Stimulated activated CD8-positive, alpha-beta memory T cell treated with anti-CD3 and anti-CD28 coated beads, Interleukin-15, amount 100 ng/mL, for 1 hour (primary cell): ENCODE data around the gene CRTAP.
"Not testable (repeated sequence)": the region's sequence is repeated elsewhere in the genome, so short reads cannot be mapped to it uniquely, and the experiment has no call there.

Experiments
- DNase-seq: peaks from one replicate; pipeline ENCODE4 v3.0.0-alpha.2; 2020; ENCODE audit warnings: low read depth

The CRTAP gene

DNA sequence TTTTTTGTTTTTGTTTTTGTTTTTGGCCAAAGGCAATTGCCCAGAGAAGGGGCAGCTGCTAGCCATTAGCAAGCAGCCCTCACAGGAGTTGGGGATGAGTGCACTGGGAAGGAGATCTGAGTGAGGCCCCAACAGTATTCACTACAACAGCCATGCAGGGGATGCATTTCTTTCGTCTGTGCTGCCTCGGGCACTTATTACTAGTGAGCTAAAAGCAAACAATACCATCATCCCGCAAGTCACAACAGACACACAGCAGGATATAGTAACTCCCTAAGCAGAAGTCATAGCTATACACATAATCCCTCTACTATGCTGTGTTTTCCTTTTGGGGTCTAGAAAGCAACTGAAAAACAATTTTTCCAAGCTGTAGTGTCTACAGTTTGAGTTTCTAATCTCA, 27.2 kb downstream of the CRTAP start:
- DNase-seq: no peak

DNA sequence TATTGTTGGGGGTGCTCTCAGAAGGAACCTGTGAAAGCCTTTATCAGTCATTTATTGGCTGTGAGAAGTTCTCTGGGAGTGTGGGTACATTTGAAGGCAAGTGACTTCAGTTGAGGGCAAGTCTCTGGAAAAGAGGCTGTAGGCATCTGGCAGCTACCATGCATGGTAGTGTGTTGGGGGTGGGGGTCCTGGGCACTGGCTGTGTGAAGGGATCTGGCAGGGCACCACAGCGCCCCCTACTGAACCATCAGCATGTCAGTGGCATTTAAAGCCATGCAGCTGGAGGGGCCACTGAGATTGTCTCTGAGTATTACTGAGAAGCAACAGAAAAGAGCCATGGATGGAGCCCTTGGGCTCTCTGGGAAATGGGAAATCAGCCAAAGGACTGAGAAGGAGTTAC, 30.6 kb downstream of the CRTAP start:
- DNase-seq: peak; percentile 2

DNA sequence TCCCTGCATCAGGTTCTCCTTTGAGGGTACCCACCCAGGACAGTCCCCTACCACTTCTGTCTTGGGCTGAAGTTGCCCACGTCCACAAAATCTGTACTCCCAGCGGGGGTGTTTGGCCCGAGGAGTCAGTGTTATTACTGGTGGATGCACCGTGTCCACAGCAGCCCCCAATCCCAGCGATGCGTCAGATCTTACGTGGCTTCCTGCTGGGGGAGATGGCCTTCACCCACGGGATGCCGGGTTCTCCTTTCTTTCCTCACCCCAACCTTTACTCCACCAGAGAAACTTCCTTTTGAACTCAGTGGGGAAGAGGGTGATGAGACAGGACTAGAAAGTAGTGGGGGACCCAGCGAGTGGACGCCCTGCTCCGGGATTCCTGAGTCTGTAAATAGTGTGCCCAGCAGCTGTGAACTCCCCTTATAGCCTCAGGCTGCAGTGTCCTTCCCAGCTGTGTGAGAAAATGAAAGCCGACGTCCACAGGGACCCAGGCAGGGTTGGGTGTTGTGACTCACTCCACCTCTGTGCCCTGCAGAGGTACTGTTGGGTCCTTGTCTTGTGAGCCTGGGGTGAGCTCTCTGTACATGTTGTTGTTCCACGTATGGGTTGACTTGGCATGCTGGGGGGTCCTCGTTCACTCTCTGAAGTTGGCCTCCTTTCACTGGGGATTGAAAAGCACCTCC, 31.5 kb downstream of the CRTAP start:
- no peak for DNase-seq

DNA sequence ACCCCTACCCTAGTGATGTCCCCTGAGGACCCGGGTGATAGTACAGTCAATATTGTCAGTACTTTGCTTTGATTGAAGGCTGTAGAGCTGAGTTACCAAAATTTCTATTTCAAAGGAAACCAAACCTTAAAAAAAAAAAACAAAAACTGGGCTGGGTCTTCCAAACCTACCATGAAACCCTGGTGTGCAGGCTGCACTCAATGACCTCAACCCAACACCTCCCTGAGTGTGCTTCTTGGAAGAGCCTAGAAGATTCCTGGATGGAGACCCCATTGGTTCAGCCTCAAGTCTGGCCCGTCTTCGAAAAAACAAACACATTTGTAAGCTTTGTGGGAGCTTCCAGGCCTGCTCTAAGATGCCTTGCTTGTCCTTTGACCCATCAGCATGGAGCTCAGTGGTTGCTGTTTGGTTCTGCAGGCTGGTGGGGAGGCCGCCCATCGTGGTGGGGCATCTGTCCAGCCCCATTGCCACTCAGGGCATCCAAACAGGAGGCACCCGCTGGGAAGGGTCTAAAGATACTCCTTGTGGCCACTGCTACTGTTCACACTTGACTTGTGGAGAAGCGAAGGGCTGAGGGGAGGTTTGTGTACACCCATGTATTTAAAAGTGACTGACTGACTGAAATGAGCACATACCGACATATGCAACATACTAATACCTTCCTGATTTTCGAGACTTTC, 32.2 kb downstream of the CRTAP start:
- DNase-seq: no peak

DNA sequence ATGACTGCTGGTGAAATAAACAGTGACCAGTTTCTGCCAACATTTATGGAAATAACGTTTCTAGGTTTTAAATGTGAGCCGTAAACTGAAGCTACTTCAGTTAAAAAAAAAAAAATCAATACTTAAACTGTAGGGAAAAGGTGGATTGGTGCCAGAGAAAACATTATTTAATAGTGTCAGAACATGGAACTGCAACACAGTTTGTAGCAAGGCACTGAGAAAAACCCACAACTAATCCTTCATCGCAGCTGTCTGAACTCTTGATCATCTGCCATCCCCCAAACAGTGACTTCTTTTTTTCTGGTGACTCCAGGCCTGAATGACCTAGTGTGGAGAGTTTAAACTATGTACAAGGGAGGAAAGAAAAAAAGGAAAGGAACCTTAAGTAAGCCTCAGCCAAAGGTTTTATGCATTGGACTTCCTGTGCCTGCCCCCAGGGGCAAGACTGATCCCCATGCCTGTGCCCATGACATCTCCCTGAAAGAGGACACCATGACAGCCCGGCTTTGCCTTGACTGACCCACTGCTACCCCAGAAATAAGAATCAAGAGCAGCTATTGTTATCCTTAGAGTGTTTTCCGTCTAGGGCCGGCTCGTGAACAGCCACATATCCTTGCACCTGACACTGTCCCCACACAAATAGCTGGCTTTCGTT, 33.1 kb downstream of the CRTAP start:
- no peak for DNase-seq

DNA sequence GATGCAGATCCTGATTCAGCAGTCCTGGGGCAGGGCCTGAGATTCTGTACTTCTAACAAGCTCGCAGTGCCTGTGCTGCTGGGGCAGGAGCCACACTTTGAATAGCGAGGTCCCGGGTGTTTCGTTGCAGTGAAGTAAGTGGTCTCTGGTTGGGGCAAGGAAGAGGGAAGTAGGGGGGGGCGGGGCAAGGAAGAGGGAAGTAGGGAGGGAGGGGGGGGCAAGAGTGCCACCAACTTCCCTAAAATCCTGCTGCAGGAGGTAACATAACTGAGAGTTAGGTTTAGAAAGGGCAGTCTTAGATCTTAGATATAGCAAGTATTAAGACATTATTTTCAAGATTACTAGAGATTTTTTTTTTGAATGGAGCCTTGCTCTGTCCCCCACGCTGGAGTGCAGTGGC, 35.5 kb downstream of the CRTAP start:
- no peak for DNase-seq

DNA sequence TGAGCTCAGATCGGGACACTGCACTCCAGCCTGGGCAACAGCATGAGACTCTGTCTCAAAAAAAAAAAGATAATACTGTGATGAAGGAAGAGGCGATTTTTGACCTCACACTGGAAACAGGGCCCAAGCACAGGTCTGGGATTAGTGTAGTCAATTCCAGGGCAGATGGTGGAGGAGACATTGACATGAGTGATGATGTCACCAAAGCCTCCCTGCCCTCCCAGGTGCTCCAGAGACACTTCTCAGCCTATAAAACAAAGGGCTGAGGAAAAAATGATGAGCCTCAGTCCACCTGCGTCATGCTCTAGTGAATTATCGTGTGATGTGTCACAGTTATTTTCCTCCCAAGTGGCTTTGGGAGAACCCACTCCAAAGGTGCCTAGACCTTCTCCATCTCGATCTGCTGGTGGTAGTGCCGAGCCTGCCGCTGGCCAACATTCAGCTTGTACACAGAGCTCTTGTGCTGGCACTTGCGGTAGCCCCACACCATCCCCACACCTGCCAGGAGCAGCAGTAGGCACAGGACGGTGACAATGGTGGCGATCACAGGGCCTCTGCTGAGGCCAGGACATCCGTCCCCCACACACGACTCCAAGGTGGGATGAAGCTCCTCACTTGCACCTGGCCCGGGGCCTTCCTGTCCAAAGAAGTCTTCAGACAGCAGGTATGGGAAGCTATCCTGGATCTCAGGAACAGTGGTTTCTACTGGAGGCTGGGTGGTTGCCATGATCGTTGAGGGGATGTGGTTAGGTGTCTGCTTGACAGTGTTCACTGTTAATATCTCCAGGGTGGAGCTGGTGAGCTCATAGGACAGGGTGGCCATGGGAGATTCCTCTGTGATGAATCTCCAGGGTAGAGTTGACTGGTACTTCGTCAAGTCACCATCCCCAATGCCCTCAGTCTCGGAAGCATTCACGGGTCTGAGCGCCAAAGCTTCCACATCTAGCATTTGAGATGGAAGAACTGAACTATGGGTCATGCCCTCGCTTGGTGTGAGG, 38.8 kb downstream of the CRTAP start:
- no peak for DNase-seq

DNA sequence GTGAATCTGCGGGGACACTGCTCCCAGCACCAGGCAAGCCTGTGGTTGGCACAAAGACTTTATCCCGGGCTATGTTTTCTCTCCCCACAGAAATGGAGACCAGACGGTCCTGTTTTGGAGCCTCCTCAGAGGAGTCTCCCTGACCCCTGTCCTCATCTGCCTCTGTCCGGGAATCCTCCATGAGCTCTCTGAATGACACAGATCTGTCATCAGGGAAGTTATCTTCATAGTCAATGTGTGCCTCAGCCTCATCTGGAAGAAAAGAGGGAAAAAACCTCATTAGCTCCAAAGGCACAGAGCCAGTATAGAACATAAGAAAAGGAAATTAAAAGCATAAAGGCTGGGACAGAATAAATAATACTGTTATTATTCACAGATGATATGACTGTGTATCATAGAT, 40.0 kb downstream of the CRTAP start:
- no peak for DNase-seq

DNA sequence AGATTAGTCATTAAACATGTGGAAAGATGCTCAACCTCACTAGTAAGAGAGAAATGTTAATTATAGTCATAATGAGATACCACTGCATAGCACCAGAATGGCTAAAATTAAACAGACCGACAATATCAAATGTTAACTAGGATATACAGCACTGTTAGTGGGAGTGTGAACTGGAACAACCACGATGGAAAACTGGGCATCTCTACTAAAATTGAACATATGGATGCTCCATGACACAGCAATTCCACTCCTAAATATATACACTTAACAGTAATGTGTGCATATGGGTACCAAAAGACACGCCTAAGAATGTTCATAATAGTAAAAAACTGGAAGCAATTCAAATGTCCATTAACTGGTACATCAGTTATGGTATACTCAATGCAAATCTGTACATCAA, 41.5 kb downstream of the CRTAP start:
- DNase-seq: no peak

DNA sequence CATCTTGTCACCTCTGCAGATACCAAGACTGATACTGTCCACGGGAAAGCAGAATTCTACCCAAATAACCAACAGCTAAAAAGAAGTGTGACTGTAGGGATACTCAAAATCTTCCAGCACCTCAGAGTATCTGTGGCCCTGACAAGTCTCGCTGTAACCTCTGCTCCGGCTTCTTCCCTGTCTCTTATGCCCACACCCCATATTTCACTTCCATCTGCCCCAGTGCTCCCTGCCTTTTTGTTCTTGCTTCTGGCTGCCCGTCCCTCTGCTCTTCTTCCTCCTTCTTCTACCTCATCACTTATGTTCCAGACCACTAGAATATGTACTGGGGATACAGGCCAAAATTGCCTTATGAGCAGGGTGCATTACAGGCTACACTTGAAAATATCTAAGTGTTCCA, 45.4 kb downstream of the CRTAP start:
- DNase-seq: no peak

DNA sequence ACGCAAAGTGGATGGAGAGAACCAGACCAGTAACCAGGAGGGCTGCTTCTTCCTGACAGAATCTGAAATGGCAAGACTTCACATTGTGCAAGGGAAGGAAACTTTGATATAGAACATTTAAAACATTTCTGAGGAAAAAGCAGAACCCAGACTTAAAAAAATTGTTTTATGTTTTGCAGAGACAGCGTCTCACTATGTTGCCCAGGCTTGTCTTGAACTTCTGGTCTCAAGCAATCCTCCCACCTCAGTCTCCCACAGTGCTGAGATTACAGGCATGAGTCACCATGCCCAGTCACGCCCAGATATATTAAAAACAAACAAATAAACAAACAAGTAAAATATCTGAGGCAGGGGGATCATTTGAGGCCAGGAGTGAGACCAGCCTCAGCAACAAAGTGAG, 46.2 kb downstream of the CRTAP start:
- no peak for DNase-seq

DNA sequence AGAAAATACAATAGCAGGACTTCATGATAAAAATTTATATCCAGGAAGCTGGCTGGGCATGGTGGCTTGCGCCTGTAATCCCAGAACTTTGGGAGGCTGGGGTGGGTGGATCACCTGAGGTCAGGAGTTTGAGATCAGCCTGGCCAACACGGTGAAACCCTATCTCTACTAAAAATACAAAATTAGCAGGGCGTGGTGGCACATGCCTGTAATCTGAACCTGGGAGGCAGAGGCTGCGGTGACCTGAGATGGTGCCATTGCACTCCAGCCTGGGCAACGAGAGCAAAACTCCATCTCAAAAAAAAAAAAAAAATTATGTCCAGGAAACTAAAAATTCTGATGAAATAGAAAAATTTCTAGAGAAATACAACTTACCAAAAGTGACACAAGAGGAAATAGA, 48.8 kb downstream of the CRTAP start:
- not testable (repeated sequence) for DNase-seq

DNA sequence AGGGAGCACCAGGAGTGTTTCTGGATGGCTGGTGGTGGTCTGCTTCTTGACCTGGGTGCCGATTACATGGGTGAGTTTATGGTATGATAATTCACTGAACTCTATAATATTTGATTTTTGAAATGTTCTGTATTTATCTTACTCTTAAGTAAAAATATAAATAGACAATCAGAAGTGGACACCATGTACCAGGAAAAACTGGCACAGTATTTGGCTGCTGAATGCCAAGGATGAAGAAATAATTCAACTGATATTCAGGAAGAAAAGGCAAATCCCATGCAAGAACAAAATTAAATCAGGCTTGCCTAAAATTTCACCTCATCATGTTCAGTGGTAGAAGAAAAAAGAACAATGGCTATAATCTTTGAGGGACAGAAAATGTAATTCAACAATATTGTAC, 51.6 kb downstream of the CRTAP start:
- DNase-seq: no peak

DNA sequence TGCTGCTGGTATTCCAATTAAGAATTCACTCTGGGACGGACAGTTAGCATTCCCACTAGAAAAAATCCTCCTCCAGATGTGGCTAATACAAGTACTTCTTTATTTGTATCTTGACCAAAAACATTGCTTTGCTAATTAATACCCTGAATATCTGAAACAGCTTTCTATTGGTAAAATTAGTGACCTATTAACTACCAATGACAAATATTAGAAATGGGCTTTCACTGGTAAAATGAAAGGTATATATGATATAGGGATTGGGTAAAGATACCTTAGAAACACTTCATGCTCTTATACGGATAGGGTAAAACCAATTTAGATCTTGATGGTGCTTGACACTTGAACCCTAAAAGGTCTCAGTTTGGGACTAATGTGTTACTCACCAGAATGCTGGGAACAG, 52.3 kb downstream of the CRTAP start:
- no peak for DNase-seq

DNA sequence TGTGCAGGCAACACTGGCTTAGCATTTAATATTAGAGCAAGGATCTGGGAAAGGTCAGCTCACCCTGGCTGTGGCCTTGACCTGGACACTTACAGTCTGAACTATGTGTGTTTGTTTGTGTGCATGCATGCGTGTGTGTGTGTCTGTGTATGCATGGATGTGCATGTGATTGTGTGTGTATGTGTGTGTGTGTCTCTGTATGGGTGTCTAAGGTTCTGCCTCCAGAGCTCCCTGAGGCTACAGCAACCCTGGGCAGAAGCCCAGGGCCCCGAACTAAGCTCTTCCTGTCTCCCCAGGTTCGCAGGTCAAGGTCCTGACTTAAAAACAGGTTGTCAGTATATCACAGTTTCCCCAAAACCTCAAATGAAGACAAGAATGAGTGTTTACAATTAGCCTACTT, 53.5 kb downstream of the CRTAP start:
- no peak for DNase-seq

DNA sequence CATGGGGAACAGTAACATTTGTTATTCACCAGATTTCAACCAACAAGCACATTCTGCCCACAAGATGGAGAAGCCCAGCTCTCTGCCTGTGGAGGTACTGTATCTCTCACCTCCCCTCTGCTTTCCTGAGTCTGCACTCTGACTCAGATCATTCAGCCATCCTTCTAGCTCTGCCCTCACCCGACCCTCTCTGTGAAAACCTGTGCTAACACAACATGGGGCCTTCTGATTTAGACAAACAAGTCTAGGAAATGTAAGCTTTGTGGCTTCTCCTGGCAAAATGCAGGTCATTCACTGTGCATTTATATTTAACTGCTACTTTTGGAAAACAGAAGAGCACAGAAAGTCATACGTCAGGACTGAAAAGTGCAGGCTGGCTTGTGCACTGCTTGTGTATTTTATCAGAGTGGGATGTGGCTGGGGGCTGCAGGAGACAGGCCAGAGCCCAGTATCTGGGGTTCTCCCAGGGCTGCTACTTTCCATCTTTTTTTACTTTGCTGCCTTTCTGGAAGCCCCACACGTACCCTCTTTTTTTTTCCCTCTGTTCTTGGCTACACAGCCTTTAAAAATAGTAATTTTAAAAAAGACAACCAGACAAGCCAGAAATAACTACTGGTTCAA, 54.0 kb downstream of the CRTAP start:
- no peak for DNase-seq

DNA sequence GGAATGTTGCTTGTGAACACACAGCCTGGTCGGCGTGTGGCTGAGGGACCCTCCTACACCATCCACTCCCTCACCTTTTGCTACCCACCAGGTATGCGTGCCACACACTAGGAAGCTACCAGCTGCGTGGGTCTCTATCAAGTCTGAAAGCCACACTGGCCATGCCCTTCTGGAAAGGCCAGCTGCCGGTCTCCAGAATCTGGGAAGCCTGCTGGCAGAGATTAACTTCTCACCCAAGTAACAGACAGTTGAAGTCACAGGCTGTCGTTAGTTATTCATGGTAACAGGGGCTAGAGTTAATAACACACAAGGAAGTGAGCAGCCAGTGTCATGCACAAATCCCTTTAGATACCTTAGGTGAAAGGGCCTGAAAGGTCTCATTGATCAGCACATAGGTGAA, 56.7 kb downstream of the CRTAP start:
- no peak for DNase-seq

DNA sequence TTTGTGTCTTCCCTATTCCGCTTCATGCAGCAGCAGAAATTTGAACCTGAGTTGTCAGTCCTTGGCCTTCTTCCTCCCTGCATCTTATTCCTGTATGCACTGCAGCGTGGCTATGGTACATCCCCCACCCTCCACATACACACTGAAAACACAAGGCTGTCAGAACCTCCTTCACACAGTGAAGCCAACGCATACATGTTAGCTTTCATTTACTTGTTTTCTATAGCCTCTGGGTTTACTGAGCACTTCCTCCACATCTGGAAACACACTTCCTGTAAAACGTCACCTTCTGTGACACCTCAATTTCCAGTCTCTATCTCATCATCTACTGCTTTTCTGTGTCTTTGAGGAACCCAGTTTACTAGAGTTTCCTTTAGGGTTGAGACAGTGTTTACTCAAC, 57.8 kb downstream of the CRTAP start:
- DNase-seq: no peak

DNA sequence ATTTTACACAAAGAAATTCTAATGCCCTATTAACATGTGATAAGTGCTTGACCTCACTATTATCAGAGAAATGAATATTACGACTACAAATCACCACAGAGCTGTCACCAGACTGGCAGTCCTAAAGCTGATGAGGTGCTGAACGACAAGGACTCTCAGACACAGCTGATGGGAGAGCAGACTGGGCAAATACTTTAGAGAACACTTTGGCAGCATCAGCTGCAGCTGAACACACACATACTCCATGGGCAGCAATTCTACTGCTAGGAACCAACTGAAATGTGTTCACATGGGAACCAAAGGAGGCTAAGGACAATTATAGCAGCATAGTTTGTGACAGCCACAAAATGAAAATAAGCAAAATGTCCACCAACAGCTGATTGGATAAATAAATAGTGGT, 59.3 kb downstream of the CRTAP start:
- DNase-seq: no peak

DNA sequence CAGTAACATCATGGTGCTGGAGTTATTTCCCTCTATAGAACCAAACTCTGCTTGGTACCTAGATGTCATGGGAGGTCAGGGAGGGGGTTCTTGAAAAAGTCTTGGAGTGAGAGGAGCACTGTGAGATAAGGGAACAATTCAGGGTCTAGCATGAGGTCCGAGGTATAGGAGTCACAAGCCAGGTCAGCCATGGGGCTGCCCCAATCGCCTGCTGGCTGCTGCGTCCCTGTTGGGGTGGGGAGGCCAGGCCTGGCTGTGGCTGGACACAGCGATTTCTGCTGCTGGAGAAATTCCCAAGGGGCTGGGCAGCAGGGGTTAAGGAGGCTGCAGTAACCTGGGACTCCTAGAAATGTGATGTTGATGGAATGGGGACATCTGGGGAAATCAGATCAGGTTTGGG, 59.9 kb downstream of the CRTAP start:
- DNase-seq: no peak

DNA sequence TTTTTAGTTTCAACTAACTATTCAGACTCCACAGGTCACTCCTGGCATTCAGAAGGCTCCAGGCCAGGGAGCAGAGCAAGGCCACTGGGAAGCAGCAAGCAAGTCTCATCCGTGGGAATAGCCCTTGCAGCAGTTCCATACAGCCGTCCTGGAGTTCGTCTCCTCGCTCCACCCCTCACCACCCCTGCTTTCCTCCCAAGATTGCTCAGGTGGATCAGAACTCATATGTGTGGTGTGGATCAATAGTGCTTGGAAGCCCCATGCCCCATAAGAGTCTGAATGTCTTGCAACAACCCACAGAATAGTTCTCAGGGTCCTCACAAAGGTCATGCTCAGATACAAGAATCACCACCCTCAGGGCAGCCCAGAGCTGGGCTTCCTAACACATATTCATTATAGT, 60.3 kb downstream of the CRTAP start:
- DNase-seq: no peak
